Neural cell (in vitro differentiated cells): ENCODE measurements around the gene SSBP3.

Experiments used
- EP300 ChIP-seq: fragments of 450-650 bp; conservative IDR thresholded peaks from 2 replicates; pipeline ENCODE4 v1.6.1; 2014; ENCODE audit warnings: antibody characterized with exemption, mild to moderate bottlenecking, moderate library complexity; ENCODE audit not compliant: poor library complexity, severe bottlenecking
- EZH2 ChIP-seq: fragments of 200-600, 300-800 bp; shearing (Covaris generic), sonication (generic); IDR thresholded peaks from 2 replicates; pipeline ENCODE4 v1.6.1; 2014; ENCODE audit warnings: antibody characterized with exemption, low read length, borderline replicate concordance, mild to moderate bottlenecking; ENCODE audit not compliant: insufficient read depth, poor library complexity, severe bottlenecking
- MXI1 ChIP-seq: fragments of 450-650 bp; conservative IDR thresholded peaks from 2 replicates; pipeline ENCODE4 v1.6.1; 2014; ENCODE audit warnings: antibody characterized with exemption, mild to moderate bottlenecking; ENCODE audit not compliant: poor library complexity, severe bottlenecking
- POLR2AphosphoS5 ChIP-seq: IDR thresholded peaks from 2 replicates; pipeline ENCODE4 v1.6.1; 2012
- RAD21 ChIP-seq: fragments of 450-650 bp; conservative IDR thresholded peaks from 2 replicates; pipeline ENCODE4 v1.6.1; 2014; ENCODE audit warnings: antibody characterized with exemption, mild to moderate bottlenecking, moderate library complexity
- SMC3 ChIP-seq: fragments of 450-650 bp; conservative IDR thresholded peaks from 2 replicates; pipeline ENCODE4 v1.6.1; 2014; ENCODE audit warnings: antibody characterized with exemption, mild to moderate bottlenecking, moderate library complexity; ENCODE audit not compliant: poor library complexity
- TF ChIP-seq, protein P1 (sequence below): fragments of 450-650 bp; IDR thresholded peaks from 2 replicates; pipeline ENCODE4 v1.5.1; 2014; ENCODE audit warnings: antibody characterized with exemption, mild to moderate bottlenecking, moderate library complexity; ENCODE audit not compliant: poor library complexity, severe bottlenecking
- TF ChIP-seq, protein P2 (sequence below): IDR thresholded peaks from 2 replicates; pipeline ENCODE4 v1.6.1; 2012; ENCODE audit warnings: borderline replicate concordance

DNA sequence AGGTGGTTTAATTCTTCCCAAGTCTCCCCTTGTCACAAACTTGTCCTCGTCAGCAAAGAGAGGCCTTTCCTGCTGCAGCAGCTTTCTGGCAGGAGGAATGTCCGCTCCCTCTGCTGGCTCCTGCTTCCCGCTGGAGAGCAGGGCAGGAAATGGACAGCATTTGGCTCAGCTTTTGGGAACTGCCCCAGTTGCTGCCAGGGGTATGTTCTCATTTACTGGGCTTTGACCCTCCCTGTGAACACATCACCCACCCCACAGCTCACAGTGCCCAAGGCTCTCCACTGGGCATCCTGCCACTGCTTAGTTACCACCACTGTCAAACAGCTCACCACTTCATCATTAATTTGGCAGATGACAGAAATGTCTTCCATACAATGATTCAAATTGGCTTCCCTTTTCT lies 130.8 kb downstream of the SSBP3 start:
- TF ChIP-seq, protein P1, sequence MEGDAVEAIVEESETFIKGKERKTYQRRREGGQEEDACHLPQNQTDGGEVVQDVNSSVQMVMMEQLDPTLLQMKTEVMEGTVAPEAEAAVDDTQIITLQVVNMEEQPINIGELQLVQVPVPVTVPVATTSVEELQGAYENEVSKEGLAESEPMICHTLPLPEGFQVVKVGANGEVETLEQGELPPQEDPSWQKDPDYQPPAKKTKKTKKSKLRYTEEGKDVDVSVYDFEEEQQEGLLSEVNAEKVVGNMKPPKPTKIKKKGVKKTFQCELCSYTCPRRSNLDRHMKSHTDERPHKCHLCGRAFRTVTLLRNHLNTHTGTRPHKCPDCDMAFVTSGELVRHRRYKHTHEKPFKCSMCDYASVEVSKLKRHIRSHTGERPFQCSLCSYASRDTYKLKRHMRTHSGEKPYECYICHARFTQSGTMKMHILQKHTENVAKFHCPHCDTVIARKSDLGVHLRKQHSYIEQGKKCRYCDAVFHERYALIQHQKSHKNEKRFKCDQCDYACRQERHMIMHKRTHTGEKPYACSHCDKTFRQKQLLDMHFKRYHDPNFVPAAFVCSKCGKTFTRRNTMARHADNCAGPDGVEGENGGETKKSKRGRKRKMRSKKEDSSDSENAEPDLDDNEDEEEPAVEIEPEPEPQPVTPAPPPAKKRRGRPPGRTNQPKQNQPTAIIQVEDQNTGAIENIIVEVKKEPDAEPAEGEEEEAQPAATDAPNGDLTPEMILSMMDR, result no peak
- no peak for TF ChIP-seq SMC3
- TF ChIP-seq RAD21, result no peak
- TF ChIP-seq POLR2AphosphoS5, result peak; percentile 9
- TF ChIP-seq MXI1, result no peak
- TF ChIP-seq, protein P2, sequence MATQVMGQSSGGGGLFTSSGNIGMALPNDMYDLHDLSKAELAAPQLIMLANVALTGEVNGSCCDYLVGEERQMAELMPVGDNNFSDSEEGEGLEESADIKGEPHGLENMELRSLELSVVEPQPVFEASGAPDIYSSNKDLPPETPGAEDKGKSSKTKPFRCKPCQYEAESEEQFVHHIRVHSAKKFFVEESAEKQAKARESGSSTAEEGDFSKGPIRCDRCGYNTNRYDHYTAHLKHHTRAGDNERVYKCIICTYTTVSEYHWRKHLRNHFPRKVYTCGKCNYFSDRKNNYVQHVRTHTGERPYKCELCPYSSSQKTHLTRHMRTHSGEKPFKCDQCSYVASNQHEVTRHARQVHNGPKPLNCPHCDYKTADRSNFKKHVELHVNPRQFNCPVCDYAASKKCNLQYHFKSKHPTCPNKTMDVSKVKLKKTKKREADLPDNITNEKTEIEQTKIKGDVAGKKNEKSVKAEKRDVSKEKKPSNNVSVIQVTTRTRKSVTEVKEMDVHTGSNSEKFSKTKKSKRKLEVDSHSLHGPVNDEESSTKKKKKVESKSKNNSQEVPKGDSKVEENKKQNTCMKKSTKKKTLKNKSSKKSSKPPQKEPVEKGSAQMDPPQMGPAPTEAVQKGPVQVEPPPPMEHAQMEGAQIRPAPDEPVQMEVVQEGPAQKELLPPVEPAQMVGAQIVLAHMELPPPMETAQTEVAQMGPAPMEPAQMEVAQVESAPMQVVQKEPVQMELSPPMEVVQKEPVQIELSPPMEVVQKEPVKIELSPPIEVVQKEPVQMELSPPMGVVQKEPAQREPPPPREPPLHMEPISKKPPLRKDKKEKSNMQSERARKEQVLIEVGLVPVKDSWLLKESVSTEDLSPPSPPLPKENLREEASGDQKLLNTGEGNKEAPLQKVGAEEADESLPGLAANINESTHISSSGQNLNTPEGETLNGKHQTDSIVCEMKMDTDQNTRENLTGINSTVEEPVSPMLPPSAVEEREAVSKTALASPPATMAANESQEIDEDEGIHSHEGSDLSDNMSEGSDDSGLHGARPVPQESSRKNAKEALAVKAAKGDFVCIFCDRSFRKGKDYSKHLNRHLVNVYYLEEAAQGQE, result no peak
- no peak for TF ChIP-seq EZH2
- no peak for TF ChIP-seq EP300
